K562 (cell line): ENCODE data around the gene NAXD. TPM values are rescaled to one million over a fixed set of nuclear protein-coding genes. Genes with fewer than 3 reads are reported as not detected.

Experiments
- ATAC-seq: fragments of 200-7000 bp; cut with Tn5 transposase; 3 replicates; pipeline ENCODE4 v1.9.1; 2020; ENCODE audit warnings: moderate library complexity
- BruUV-seq: library from RNA; stranded (reverse); fragments of 400-500 nt; replicated peaks from 2 replicates; lab custom pipeline; 2021; lab: Mats Ljungman, UMichigan
- CTCF ChIA-PET: fragments of 300-600 bp; formaldehyde crosslinking; extraction: SDS; loops from one replicate; lab custom pipeline; 2021; ENCODE audit warnings: low intra/inter-chr PET ratio; lab: Yijun Ruan, JAX
- POLR2A ChIA-PET: fragments of 300-600, 350-650 bp; sonication (Branson Sonifier 250); formaldehyde crosslinking; extraction: SDS; loops from one replicate; lab custom pipeline; 2021; ENCODE audit warnings: antibody characterized with exemption, inconsistent platforms; lab: Yijun Ruan, JAX
- DNase-seq, 4 experiments: peaks; one replicate each; pipeline versions ENCODE4 v3.0.0 to v3.0.0-alpha.2; 2011 to 2018; ENCODE audit warnings: low spot score in 3 of 4, mixed read lengths in 3 of 4; ENCODE audit errors: extremely low read depth in 1 of 4
- FAIRE-seq: peaks from 2 replicates; lab custom pipeline; 2011; peaks lifted over from hg19 to GRCh38; lab: Jason Lieb, UNC
- H2AFZ ChIP-seq: 2 replicates; pipeline ENCODE4 v1.6.0; 2011; ENCODE audit warnings: low read depth, low read length, control low read depth, inconsistent platforms
- H3K27ac ChIP-seq: fragments of 200-600 bp; 3 replicates; pipeline ENCODE4 v1.8.0; 2011; ENCODE audit warnings: low read depth, mild to moderate bottlenecking, control low read depth, inconsistent platforms, low read length, moderate library complexity, mixed read lengths; ENCODE audit errors: extremely low read depth
- H3K27me3 ChIP-seq, 2 experiments: fragments of 300-600 bp in 1 of 2; 2 replicates in 1 of 2; 3 replicates in 1 of 2; pipeline versions ENCODE4 v1.6.0 to v1.8.0; 2011; ENCODE audit warnings: inconsistent platforms in 2 of 2, low read length in 2 of 2, mild to moderate bottlenecking in 1 of 2, mixed read lengths in 1 of 2, moderate library complexity in 1 of 2; ENCODE audit not compliant: control insufficient read depth in 2 of 2, insufficient read depth in 2 of 2
- H3K36me3 ChIP-seq: fragments of 300-600 bp; 3 replicates; pipeline ENCODE4 v1.8.0; 2011; ENCODE audit warnings: mild to moderate bottlenecking, low read length, inconsistent platforms; ENCODE audit not compliant: control insufficient read depth, insufficient read depth
- H3K4me1 ChIP-seq, 2 experiments: fragments of 200-600 bp in 1 of 2; replicated peaks in 1 of 2; 2 replicates in 1 of 2; 3 replicates in 1 of 2; pipeline versions ENCODE4 v1.5.1 to v1.8.0; 2011; ENCODE audit warnings: inconsistent platforms in 2 of 2, low read length in 2 of 2, mild to moderate bottlenecking in 1 of 2, mixed read lengths in 1 of 2, moderate library complexity in 1 of 2; ENCODE audit not compliant: control insufficient read depth in 2 of 2, insufficient read depth in 2 of 2
- H3K4me2 ChIP-seq: 2 replicates; pipeline ENCODE4 v1.6.1; 2011; ENCODE audit warnings: low read length, control low read depth, inconsistent platforms, mixed read lengths; ENCODE audit not compliant: insufficient read depth
- H3K4me3 ChIP-seq: fragments of 200-600 bp; sonication (generic), shearing (Covaris generic); 2 replicates; pipeline ENCODE4 v1.5.1; 2016; ENCODE audit warnings: control low read depth, inconsistent platforms
- H3K79me2 ChIP-seq: fragments of 200-600 bp; 3 replicates; pipeline ENCODE4 v1.8.0; 2011; ENCODE audit warnings: low read length, inconsistent platforms; ENCODE audit not compliant: control insufficient read depth, insufficient read depth
- H3K9ac ChIP-seq, 2 experiments: 2 replicates each; pipeline versions ENCODE4 v1.6.0 to v1.6.1; 2011; ENCODE audit warnings: low read depth in 2 of 2, low read length in 2 of 2, control low read depth in 1 of 2, inconsistent platforms in 1 of 2, mild to moderate bottlenecking in 1 of 2, mixed read lengths in 1 of 2; ENCODE audit not compliant: insufficient read depth in 1 of 2
- H3K9me1 ChIP-seq: one replicate; pipeline ENCODE4 v1.6.0; 2011; ENCODE audit warnings: inconsistent platforms, mild to moderate bottlenecking, low read length, moderate library complexity; ENCODE audit not compliant: control insufficient read depth, insufficient read depth
- H3K9me3 ChIP-seq: replicated peaks from 2 replicates; pipeline ENCODE4 v1.5.1; 2011; ENCODE audit warnings: low read depth, low read length, inconsistent platforms; ENCODE audit not compliant: control insufficient read depth, insufficient read depth
- H4K20me1 ChIP-seq: replicated peaks from 2 replicates; pipeline ENCODE4 v1.6.1; 2011; ENCODE audit warnings: low read length, inconsistent platforms, mixed read lengths; ENCODE audit not compliant: control insufficient read depth, insufficient read depth
- CEBPG ChIP-seq, 3 experiments: fragments of 200-800 bp in 1 of 3; sonication (Bioruptor generic) in 1 of 3; sonication (generic) in 1 of 3; formaldehyde crosslinking in 1 of 3; IDR thresholded peaks in 2 of 3; conservative IDR thresholded peaks in 1 of 3; 2 replicates each; pipeline versions ENCODE4 v1.6.1 to v1.8.0; 2016 to 2022; ENCODE audit warnings: missing compliant biosample characterization in 2 of 3, missing genetic modification characterization in 2 of 3, mild to moderate bottlenecking in 1 of 3, missing genetic modification reagents in 1 of 3
- CREB5 ChIP-seq: fragments of 250-450 bp; sonication (Bioruptor Pico); IDR thresholded peaks from 2 replicates; pipeline ENCODE4 v1.5.0; 2020; ENCODE audit warnings: mild to moderate bottlenecking
- HES1 ChIP-seq: fragments of 450-650 bp; IDR thresholded peaks from 2 replicates; pipeline ENCODE4 v1.6.1; 2016; ENCODE audit warnings: low read depth, mild to moderate bottlenecking, moderate library complexity
- HMGXB4 ChIP-seq: sonication (generic); formaldehyde crosslinking; IDR thresholded peaks from 2 replicates; pipeline ENCODE4 v1.8.1; 2023; ENCODE audit warnings: mild to moderate bottlenecking, missing genetic modification reagents
- KLF10 ChIP-seq: fragments of 250-450 bp; sonication (Bioruptor Pico); IDR thresholded peaks from 2 replicates; pipeline ENCODE4 v1.6.1; 2021; ENCODE audit warnings: matching md5 sums
- MYNN ChIP-seq, 2 experiments: sonication (generic); formaldehyde crosslinking in 1 of 2; IDR thresholded peaks; 2 replicates each; pipeline versions ENCODE4 v1.5.0 to v1.6.1; 2016 to 2020; ENCODE audit warnings: antibody characterized with exemption in 1 of 2, missing genetic modification reagents in 1 of 2
- U2AF1 ChIP-seq: fragments of 200-400 bp; formaldehyde crosslinking; optimal IDR thresholded peaks from 2 replicates; pipeline ENCODE3; 2017; ENCODE audit warnings: mild to moderate bottlenecking, low read depth, low read length, moderate library complexity
- WGBS: fragments of 100-300 bp; shearing (Covaris generic); methylation state at CpG from one replicate; pipeline ENCODE4 v1.1.6; 2016; ENCODE audit warnings: low coverage, mixed read lengths; ENCODE audit not compliant: insufficient coverage; ENCODE audit errors: missing lambda C conversion rate; 5-methylcytosine and 5-hydroxymethylcytosine counted together
- in situ Hi-C: fragments of 300-500 bp; cut with MboI; formaldehyde crosslinking; loops from 4 replicates; pipeline ENCODE4 v1.15.0; 2018; ENCODE audit warnings: inconsistent platforms, mixed read lengths
- intact Hi-C: fragments of 100-400 bp; cut with micrococcal nuclease; formaldehyde crosslinking; loops from 2 replicates; pipeline ENCODE4 v1.14.2; 2022
- polyA plus RNA-seq, 8 experiments: library from polyadenylated mRNA; depleted of rRNA in 4 of 8; stranded (reverse) in 5 of 8; unstranded in 3 of 8; fragments of >200 nt; fragmentation: Nextera tagmentation in 2 of 8; fragmentation: Illumina TruSeq in 1 of 8; extraction: Ambion mirVana in 2 of 8; extraction: Trizol in 1 of 8; gene quantifications; 2 replicates each; pipeline versions ENCODE4 v1.2.1 to v1.2.3, GENCODE V29; 2011 to 2014; ENCODE audit warnings: inconsistent platforms in 1 of 8, missing spikeins in 1 of 8
- total RNA-seq, 7 experiments: library from RNA; depleted of rRNA in 6 of 7; stranded (reverse); fragments of >200 nt in 6 of 7; fragmentation: Illumina TruSeq in 2 of 7; extraction: Trizol in 2 of 7; gene quantifications; 2 replicates each; pipeline versions ENCODE4 v1.2.1 to v1.2.3, GENCODE V29; 2011 to 2021; ENCODE audit warnings: low replicate concordance in 1 of 7
- TF ChIP-seq, protein P1 (sequence below): fragments of 250-450 bp; sonication (Bioruptor Pico); IDR thresholded peaks from 2 replicates; pipeline ENCODE4 v1.8.0; 2022; ENCODE audit warnings: inconsistent platforms

Gene NAXD
- total and polyA plus RNA-seq, 9 of the 15 experiments (the other 6 are each of a cell fraction or from before 2014, with no cell fraction given) = 0.59 to 20.6 (median 13.0) TPM

- peaks cover 0 to 5% of the 10 kb centered on the region in 2 experiments; a peak in 2 of 5 replicates for H3K4me1 ChIP-seq
- DNase-seq (no peak), ATAC-seq (no peak), FAIRE-seq (no peak)
- no peak for TF ChIP-seq CREB5 (CRISPR knock-in tag)
- no peak for TF ChIP-seq KLF10 (CRISPR knock-in tag)
- TF ChIP-seq, protein P1, sequence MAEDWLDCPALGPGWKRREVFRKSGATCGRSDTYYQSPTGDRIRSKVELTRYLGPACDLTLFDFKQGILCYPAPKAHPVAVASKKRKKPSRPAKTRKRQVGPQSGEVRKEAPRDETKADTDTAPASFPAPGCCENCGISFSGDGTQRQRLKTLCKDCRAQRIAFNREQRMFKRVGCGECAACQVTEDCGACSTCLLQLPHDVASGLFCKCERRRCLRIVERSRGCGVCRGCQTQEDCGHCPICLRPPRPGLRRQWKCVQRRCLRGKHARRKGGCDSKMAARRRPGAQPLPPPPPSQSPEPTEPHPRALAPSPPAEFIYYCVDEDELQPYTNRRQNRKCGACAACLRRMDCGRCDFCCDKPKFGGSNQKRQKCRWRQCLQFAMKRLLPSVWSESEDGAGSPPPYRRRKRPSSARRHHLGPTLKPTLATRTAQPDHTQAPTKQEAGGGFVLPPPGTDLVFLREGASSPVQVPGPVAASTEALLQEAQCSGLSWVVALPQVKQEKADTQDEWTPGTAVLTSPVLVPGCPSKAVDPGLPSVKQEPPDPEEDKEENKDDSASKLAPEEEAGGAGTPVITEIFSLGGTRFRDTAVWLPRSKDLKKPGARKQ (CRISPR knock-in tag) = no peak
- TF ChIP-seq CEBPG (CRISPR knock-in tag; IDR thresholded peaks at IDR 0.05) = no peak
- no peak for TF ChIP-seq CEBPG (tag; conservative IDR thresholded peaks at IDR 0.05 in 1 of 2, IDR thresholded peaks at IDR 0.05 in 1 of 2)
- TF ChIP-seq HMGXB4 (CRISPR knock-in tag) = no peak
- TF ChIP-seq HES1 = no peak
- no peak for TF ChIP-seq U2AF1
- no peak for TF ChIP-seq MYNN (IDR thresholded peaks at IDR 0.05)
- TF ChIP-seq MYNN (CRISPR knock-in tag; IDR thresholded peaks at IDR 0.05) = no peak
- H3K4me3 ChIP-seq = no peak overlapping the region
- CTCF ChIA-PET = no interaction called here
- no peaks in the 10 kb centered on the region for H3K9me3 ChIP-seq
- no peaks in the 10 kb centered on the region for H4K20me1 ChIP-seq
- H2AFZ ChIP-seq = no peak overlapping the region
- no peaks in the 10 kb centered on the region for H3K27me3 ChIP-seq
- POLR2A ChIA-PET = interaction anchor here (0.7 to 1.2 kb wide), 2 partner anchors 11 to 73 kb away, joined by 3 read pairs; no protein-coding TSS in a partner anchor
- no peaks in the 10 kb centered on the region for H3K9me1 ChIP-seq
- no peaks in the 10 kb centered on the region for H3K79me2 ChIP-seq
- H3K9ac ChIP-seq = no peak overlapping the region
- 57% methylated on average over 5 of the region's 5 CpGs for WGBS
- in situ Hi-C loops = no loop called here
- H3K36me3 ChIP-seq = peaks cover 87% of the 10 kb centered on the region
- no TSS peak for BruUV-seq
- intact Hi-C loops = no loop called here
- H3K4me2 ChIP-seq = no peak overlapping the region
- no peak overlapping the region for H3K27ac ChIP-seq
Observed at GRCh38 chr13:110639935-110640334, 24.6 kb downstream of the NAXD start.
